ENCODE results near the gene MICAL3. TPM values are rescaled to one million over a fixed set of nuclear protein-coding genes. Genes with fewer than 3 reads are reported as not detected.
A peak's percentile ranks its signal among the peaks of the same experiment; 100 is the strongest.
"Not testable (repeated sequence)": the region's sequence is repeated elsewhere in the genome, so short reads cannot be mapped to it uniquely, and the experiment has no call there.

Gene MICAL3
- total RNA-seq, 4 donors from 2014 or later = 84.2 to 290 (median 151) TPM

- H3K4me3 ChIP-seq = no peak overlapping the region
- peak overlapping the region; percentile 51 to 64 (median 58) for H3K27ac ChIP-seq
These were observed 23.7 kb upstream of the MICAL3 start for GRCh38 chr22:18048041-18048440.

GRCh38 chr22:18045794-18046193, 21.4 kb upstream of the MICAL3 start:
- intact Hi-C loops (cut with DNase I; ENCODE audit: low total_unique reads) (no loop called here), in situ Hi-C loops (cut with MboI; ENCODE audit: low pct_ligation_motif_present in 1 of 4, low pct_unique_long_range_greater_than_20kb in 1 of 4, low sequenced_read_pairs in 3 of 4) (no loop called here)
- Histone ChIP-seq H3K9me3 (no peaks in the 10 kb centered on the region), H3K27ac (peak overlapping the region in 2 of 4 donors; percentile 19 to 48), H3K36me3 (no peaks in the 10 kb centered on the region), H3K4me3 (no peak overlapping the region), H3K27me3 (no peaks in the 10 kb centered on the region), H3K4me1 (peaks cover 0 to 11% (median 4%) of the 10 kb centered on the region in 4 donors)
- no peak for DNase-seq
- 93 to 94% methylated on average over 4 of the region's 4 CpGs for WGBS, 2 donors (ENCODE audit: low coverage in 1 of 2)
- TF ChIP-seq, protein P1, sequence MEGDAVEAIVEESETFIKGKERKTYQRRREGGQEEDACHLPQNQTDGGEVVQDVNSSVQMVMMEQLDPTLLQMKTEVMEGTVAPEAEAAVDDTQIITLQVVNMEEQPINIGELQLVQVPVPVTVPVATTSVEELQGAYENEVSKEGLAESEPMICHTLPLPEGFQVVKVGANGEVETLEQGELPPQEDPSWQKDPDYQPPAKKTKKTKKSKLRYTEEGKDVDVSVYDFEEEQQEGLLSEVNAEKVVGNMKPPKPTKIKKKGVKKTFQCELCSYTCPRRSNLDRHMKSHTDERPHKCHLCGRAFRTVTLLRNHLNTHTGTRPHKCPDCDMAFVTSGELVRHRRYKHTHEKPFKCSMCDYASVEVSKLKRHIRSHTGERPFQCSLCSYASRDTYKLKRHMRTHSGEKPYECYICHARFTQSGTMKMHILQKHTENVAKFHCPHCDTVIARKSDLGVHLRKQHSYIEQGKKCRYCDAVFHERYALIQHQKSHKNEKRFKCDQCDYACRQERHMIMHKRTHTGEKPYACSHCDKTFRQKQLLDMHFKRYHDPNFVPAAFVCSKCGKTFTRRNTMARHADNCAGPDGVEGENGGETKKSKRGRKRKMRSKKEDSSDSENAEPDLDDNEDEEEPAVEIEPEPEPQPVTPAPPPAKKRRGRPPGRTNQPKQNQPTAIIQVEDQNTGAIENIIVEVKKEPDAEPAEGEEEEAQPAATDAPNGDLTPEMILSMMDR (IDR thresholded peaks at IDR 0.05) = no peak
- no peak for TF ChIP-seq POLR2AphosphoS5 (IDR thresholded peaks at IDR 0.05)
- TF ChIP-seq POLR2A (IDR thresholded peaks at IDR 0.05) = no peak
- TF ChIP-seq EP300 (IDR thresholded peaks at IDR 0.05; ENCODE audit: low read depth) = no peak

More at GRCh38 chr22:18048041-18048440, 23.7 kb upstream of the MICAL3 start:
- peaks cover 0 to 11% (median 4%) of the 10 kb centered on the region in 4 donors for H3K4me1 ChIP-seq
- DNase-seq = no peak
- WGBS, 2 donors (ENCODE audit: low coverage in 1 of 2) = 78 to 100% methylated on average over 2 to 9 of the region's 9 CpGs
- intact Hi-C loops (cut with DNase I; ENCODE audit: low total_unique reads) (no loop called here), in situ Hi-C loops (cut with MboI; ENCODE audit: low pct_ligation_motif_present in 1 of 4, low pct_unique_long_range_greater_than_20kb in 1 of 4, low sequenced_read_pairs in 3 of 4) (no loop called here)
- TF ChIP-seq POLR2A (IDR thresholded peaks at IDR 0.05) = no peak
- TF ChIP-seq, protein P1 (IDR thresholded peaks at IDR 0.05) = no peak
- TF ChIP-seq POLR2AphosphoS5 (IDR thresholded peaks at IDR 0.05) = no peak
- no peak for TF ChIP-seq EP300 (IDR thresholded peaks at IDR 0.05; ENCODE audit: low read depth)
- H3K9me3 ChIP-seq = no peaks in the 10 kb centered on the region
- no peaks in the 10 kb centered on the region for H3K36me3 ChIP-seq
- H3K27me3 ChIP-seq = no peaks in the 10 kb centered on the region

DNA sequence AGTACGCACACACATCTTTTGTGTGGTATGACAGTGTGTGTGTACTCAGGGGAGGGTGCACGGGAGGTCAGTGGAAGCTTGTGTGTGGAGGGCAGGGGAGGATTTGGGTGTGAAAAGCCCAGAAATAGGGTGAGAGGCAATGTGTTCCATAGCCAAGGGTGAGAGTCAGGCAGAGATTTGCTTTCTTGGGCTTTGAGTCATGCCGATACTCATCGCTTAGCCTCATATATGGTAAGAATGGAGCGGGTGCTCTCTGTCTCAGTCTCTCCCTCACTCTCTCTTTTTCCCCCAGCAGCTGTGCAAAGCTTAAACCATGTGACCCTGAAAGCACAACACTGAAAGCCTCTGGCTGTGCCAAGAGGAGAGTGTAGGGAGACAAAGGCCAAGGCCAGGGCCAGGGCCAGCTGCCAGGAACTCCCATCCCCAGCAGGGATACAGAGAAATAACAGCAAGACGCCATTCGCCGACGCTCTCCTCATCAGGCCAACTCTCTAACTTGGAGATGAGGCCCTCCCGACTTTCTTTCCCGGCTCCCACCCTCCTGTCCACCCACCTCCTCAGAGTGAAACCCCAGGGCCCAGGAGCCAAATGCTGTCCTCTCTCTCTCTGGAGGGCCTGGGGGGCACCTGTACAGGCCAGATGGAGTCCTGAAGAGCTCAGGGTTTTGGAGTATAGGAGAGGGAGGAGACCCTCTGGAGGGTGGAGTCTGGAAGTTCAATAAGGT, 20.3 kb upstream of the MICAL3 start:
- Histone ChIP-seq H3K27ac (peak overlapping the region; percentile 19 to 48 (median 39)), H3K4me1 (peaks cover 0 to 6% (median 4%) of the 10 kb centered on the region in 4 donors), H3K4me3 (no peak overlapping the region), H3K27me3 (no peaks in the 10 kb centered on the region), H3K36me3 (no peaks in the 10 kb centered on the region), H3K9me3 (no peaks in the 10 kb centered on the region)
- DNase-seq = no peak
- intact Hi-C loops (cut with DNase I; ENCODE audit: low total_unique reads) (no loop called here), in situ Hi-C loops (cut with MboI; ENCODE audit: low pct_ligation_motif_present in 1 of 4, low pct_unique_long_range_greater_than_20kb in 1 of 4, low sequenced_read_pairs in 3 of 4) (no loop called here)
- no peak for TF ChIP-seq POLR2A (IDR thresholded peaks at IDR 0.05)
- TF ChIP-seq EP300 (IDR thresholded peaks at IDR 0.05; ENCODE audit: low read depth) = no peak
- TF ChIP-seq, protein P1 (IDR thresholded peaks at IDR 0.05) = no peak
- peak in 1 of 3 donors; percentile 17 for TF ChIP-seq POLR2AphosphoS5 (IDR thresholded peaks at IDR 0.05)
- WGBS, 2 donors (ENCODE audit: low coverage in 1 of 2) = 68 to 70% methylated on average over 2 to 11 of the region's 11 CpGs

- Histone ChIP-seq H3K27me3 (no peaks in the 10 kb centered on the region), H3K36me3 (no peaks in the 10 kb centered on the region), H3K4me1 (peaks cover 0 to 6% (median 4%) of the 10 kb centered on the region in 4 donors), H3K9me3 (no peaks in the 10 kb centered on the region), H3K4me3 (no peak overlapping the region), H3K27ac (no peak overlapping the region)
- TF ChIP-seq, protein P1 (IDR thresholded peaks at IDR 0.05) = no peak
- TF ChIP-seq POLR2A (IDR thresholded peaks at IDR 0.05) (no peak), EP300 (IDR thresholded peaks at IDR 0.05; ENCODE audit: low read depth) (no peak), POLR2AphosphoS5 (IDR thresholded peaks at IDR 0.05) (no peak)
- 74 to 75% methylated on average over 6 of the region's 6 CpGs for WGBS, 2 donors (ENCODE audit: low coverage in 1 of 2)
- no peak for DNase-seq
- in situ Hi-C loops (cut with MboI; ENCODE audit: low pct_ligation_motif_present in 1 of 4, low pct_unique_long_range_greater_than_20kb in 1 of 4, low sequenced_read_pairs in 3 of 4) (no loop called here), intact Hi-C loops (cut with DNase I; ENCODE audit: low total_unique reads) (no loop called here)
These were observed 18.3 kb upstream of the MICAL3 start for GRCh38 chr22:18042685-18043084.

- H3K4me1 ChIP-seq; H3K4me3 ChIP-seq; H3K36me3 ChIP-seq; in situ Hi-C loops (cut with MboI; ENCODE audit: low pct_ligation_motif_present in 1 of 4, low pct_unique_long_range_greater_than_20kb in 1 of 4, low sequenced_read_pairs in 3 of 4); intact Hi-C loops (cut with DNase I; ENCODE audit: low total_unique reads); H3K9me3 ChIP-seq; DNase-seq; H3K27me3 ChIP-seq; H3K27ac ChIP-seq: not testable (repeated sequence)
- WGBS, 2 donors (ENCODE audit: low coverage in 1 of 2) = 84 to 100% methylated on average over 4 to 6 of the region's 6 CpGs
These were observed 16.5 kb upstream of the MICAL3 start for GRCh38 chr22:18040898-18041297.
